ENCODE results near the gene BLM.

- no peak for TF ChIP-seq CTCF (conservative IDR thresholded peaks at IDR 0.05; ENCODE audit: low read length)
- TF ChIP-seq EZH2phosphoT487 (IDR thresholded peaks at IDR 0.05; ENCODE audit: borderline replicate concordance), result no peak
These were observed 112.0 kb downstream of the BLM start for GRCh38 chr15:90829126-90829525.
